Activated CD8-positive, alpha-beta memory T cell treated with anti-CD3 and anti-CD28 coated beads, Interleukin-2, amount 50 U/mL, for 1 hour (primary cell): ENCODE measurements around the gene ADAMTS17.
"Not testable (repeated sequence)": the region's sequence is repeated elsewhere in the genome, so short reads cannot be mapped to it uniquely, and the experiment has no call there.

Source experiments
- DNase-seq: peaks from one replicate; pipeline ENCODE4 v3.0.0-alpha.2; 2020; ENCODE audit errors: extremely low read depth

The ADAMTS17 gene

GRCh38 chr15:99993681-99994131 lies 348.1 kb downstream of the ADAMTS17 start:
- no peak for DNase-seq

GRCh38 chr15:99993262-99993661 lies 348.5 kb downstream of the ADAMTS17 start:
- no peak for DNase-seq

DNA sequence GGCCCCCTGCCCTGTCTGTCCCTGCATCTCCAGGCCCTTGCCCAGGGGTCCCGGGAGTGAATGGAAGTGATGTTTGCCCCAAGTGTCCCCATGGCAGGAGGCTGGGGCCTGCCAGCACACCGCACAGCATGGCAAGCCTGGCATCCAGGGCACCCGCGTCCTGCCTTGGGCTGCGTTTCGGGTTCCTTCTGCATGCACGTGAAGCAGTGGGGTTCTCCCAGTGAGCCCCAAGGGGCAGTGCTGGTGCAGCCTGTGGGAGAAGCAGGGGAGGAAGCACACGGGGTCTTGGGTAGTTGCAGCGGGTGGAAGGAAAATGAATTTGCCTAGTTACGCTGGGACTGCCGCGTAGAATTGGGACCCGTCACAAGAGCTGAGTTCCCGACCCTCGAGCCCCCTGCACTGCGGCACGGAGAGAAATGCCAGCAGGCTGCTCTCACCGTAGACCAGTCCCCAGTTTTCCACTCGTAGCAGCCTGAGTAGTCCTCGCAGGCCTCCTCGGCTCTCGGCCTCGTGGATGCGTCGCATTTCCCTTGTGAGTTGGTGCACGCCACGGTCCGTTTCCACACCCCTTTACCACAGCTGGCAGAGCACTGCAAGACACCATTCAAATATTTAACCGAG lies 349.1 kb downstream of the ADAMTS17 start:
- no peak for DNase-seq

DNA sequence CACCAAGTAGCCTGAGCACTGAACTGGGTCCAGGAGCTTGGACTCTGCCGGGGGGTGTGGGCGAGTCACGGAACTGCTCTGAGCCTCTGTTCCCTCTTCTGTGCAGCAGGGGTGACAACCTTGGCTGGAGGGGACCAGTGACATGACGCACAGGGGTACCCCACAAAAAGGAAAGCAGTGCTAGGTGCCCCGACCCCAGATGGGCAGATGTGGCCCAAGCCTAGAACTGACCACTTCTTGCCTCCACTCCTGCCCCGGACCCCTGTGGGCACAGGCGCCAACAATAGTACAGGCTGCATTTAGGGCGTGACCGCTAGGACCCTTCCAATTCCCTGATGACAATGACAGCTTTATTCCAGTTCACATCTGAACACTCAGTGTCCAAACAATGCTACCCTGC lies 352.7 kb downstream of the ADAMTS17 start:
- no peak for DNase-seq

DNA sequence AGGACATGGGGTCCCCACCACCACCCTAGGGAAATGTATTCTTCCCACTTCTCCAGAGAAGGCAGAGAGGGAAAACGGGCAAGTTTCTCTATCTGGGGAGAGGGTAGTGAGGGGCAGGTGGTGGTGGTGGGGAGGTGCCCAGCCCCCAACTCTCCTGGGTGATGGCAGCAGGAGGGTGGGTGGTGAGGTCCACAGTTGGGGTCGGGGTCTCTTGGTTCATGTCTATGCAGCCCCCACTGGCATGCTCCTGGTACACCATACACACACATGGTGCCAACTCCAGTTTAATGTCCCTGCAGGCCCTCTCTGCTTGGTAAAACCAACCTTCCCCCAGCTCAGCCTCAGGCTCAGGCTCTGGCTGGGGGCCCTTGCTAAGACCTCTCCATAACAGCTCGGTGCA lies 354.1 kb downstream of the ADAMTS17 start:
- no peak for DNase-seq

DNA sequence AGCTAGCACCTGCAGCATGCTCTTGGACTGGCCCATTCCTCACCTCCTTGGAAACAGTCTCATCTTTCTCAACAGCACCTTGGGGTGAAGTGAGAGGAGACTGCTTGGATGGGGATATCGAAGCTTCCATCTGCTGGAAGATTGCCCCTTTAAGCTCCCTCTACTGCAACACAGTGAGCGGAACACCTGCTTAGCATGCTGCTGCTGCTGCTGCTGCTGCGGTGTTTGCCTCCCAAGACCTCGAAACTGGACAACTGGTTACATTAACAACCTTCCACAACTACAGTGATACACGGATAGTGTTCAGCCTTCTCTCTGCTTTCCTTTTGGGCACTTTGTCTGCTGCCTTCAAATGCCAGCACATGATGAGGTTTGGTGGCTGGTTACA lies 354.7 kb downstream of the ADAMTS17 start:
- no peak for DNase-seq

- no peak for DNase-seq
These were observed 355.3 kb downstream of the ADAMTS17 start for GRCh38 chr15:99986297-99987118.

DNA sequence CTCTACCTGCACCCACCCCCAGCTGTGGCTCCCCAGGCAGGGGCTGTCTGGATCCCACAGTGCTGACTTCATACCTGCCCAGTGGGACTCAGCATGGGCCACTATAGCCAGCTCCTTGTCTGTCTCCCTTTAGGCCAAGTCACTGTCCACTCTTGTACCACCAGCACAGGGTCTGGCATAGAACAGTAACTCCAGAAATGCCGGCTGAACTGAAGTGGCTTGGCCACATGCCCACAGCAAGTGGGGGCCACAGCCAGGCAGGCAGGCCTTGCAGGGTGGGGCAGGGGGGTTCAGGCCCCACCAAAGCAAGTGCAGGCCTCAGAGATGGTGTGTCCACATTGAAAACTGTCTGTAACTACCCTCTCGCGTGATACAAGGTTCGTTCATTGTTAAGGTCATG lies 355.9 kb downstream of the ADAMTS17 start:
- no peak for DNase-seq

GRCh38 chr15:99984491-99985243 lies 357.1 kb downstream of the ADAMTS17 start:
- no peak for DNase-seq

DNA sequence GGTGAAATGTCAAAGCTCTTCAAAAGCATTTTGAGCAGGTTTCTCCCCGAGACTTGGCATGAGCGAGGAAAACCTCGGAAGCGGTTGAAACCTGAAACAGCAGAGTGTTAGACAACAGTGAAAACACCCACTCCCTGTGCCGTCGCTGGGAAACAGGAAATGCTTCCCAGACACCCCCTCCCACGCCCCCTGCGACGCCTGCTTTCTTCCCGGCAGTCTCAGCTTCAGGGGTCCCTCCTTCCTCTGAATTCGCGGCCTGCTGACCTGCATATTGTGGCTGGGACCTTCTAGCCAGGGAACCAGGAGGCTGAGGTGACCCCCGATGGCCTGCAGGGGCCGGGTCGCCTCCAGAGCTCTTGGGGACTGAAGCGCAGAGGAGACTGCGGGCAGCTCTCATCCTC lies 357.9 kb downstream of the ADAMTS17 start:
- DNase-seq = no peak

DNA sequence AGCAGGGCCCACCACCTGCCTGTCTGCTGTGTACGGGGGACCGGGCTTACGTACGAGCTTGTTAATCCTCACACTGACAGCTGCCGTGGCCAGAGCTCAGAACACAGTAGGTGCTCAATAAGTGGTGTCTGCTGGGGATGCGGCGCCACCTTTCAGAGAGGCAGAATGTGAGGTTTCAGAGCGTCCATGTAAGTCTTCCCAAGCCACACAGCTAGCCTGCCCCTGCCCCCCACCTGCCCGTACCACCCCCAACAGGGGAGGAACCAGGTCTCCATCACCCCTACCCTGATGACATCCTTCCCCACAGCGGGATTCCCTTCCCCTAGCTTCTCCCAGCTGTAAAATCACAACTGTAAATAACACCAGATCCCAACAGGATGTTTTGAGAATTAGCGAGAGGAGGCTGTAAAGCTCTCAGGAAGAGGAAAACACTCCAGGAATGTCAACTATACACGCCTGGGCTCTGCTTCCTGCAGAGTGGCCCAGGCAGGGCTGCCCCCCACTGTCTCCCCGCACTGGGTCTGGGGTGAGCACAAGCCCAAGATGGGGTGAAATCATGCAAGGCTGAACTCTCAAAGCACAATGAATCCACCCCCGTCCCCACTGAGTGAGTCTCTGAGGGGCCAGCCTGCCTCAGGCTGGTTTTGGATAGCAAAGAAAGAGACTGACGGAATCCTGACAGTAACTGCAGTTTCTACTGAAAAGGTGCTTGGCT lies 358.4 kb downstream of the ADAMTS17 start:
- no peak for DNase-seq

DNA sequence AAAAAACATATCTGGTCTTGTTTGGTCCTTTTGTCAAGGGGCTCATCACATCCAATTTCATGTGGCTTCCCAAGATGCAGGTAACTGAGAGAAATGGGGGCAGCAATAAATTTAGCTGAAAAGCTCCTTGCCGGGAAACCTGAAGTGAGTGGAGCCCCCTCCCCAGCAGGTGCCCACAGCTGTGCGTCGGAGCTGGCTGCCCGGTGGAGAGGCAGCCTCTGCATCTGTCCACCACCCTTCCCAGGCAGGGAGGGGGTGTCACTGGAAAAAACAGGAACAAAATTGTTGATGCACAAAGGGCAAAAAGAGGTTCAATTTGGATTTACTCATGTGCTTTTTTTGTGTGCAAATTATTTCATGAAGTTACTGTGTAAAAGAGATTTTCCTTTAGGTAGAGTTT lies 359.1 kb downstream of the ADAMTS17 start:
- DNase-seq = no peak

DNA sequence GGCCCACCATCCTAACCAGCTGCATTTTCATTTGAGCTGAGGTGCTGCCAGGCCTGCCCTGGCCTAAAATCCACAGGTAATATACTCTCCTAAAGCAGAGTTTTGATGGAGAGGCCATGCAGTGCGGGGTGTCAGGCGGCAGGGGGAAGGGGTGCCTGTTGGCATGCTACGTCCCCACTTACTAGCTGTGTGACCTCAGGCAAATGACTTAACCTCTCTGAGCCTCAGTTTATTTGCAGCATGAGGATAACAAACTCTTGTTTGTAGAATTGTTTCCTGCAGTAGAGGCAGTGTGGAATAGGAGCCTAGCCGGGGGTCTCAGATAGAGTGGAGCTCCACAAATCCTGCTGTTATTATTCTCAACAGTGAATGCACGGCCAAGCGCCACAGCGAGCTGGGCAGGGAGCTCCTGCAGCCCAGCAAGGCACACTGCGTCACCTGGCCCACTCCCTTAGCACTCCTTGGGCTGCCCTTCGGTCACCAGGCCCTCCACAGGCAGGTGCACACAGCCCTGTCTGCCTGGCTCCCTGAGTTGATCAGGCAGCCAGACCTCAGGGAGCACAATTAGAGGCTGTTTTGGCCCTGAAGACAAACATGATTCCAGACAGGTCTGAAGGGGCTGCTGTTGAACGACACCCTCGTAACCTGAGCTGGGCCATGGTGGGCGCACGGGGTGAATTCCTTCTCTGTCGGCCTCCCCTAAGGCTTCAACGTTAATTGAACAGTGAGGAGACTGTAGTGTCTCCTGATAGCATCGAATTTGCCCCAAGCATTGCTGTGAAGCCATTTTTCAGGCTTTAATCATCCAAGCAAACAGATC lies 359.7 kb downstream of the ADAMTS17 start:
- DNase-seq = no peak

DNA sequence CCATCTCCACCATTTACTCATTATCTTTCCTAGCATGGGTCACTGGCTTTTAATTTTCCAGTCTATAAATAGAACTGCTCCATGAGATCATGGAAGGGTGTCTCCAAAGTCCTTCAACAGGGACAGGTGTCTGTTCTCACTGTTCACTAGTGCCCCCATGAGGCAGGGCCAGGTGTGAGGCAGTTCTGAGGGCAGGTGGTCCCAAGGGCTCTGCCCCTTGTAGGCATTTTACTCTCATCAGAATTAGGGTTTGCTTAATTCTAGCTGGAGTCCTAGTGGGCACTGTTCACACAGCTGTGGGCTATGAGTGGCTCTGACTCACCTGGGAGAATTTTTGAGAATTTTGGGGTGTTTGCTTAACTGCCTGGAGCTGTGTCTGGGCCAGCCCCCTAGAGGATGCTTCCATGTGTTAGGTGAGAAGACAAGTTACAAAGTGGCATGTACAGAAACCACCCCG lies 360.6 kb downstream of the ADAMTS17 start:
- no peak for DNase-seq

- no peak for DNase-seq
These were observed 361.0 kb downstream of the ADAMTS17 start for GRCh38 chr15:99980752-99981151.

DNA sequence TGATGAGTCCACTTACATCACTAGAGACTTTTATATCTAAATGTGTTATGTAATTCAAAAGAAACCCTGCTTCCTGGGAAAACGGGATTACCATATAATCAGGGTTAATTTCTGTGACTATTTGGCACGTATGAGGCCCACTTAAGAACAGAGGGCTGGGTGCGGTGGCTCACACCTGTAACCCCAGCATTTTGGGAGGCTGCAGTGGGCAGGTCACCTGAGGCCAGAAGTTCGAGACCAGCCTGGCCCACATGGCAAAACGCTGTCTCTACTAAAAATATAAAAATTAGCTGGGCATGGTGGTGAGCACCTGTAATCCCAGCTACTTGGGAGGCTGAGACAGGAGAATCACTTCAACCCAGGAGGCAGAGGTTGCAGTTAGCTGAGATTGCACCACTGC lies 361.9 kb downstream of the ADAMTS17 start:
- DNase-seq = not testable (repeated sequence)

- DNase-seq = no peak
These were observed 362.4 kb downstream of the ADAMTS17 start for GRCh38 chr15:99979371-99979770.

DNA sequence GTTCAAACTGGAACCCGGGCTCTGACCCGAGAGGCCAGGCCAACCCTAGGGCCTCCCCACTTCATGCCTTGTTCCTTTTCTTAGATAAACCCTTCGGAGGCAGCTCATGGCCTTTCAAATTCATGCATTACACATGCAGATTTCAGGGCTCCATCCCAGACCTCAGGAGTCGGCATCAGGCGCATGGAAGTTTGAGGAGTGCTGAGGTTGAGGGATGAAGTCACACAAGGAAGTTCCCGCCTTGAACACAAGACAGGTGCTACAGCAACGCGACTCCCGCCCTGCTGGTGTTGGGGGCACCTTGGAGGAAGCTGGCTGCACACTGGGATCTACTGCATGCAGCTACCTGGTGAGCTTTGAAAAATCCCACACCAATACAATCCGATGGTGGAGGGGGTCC lies 363.3 kb downstream of the ADAMTS17 start:
- no peak for DNase-seq

- no peak for DNase-seq
These were observed 363.8 kb downstream of the ADAMTS17 start for GRCh38 chr15:99977929-99978328.

DNA sequence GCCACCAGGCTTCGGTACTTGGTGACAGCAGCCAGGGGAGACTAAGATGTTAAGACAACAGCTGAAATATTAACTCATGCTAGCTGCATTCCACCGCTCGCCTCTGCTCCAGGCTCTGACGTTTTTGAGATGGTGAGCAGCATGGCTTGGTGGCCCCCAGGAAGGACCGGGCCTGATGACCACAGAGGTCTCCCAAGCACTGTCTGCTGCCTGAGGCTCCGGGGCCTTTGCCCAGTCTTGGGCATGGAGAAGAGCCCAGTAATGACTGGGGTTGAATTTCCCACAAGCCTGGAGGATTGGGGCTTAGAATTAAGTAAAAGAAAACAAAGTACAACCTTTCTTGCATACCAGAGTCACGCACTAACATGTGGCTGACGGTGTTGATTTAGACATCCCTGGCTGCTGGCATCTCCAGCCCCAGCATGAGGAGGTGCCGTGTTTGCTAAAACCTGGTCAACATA lies 364.9 kb downstream of the ADAMTS17 start:
- no peak for DNase-seq

- DNase-seq = no peak
These were observed 365.8 kb downstream of the ADAMTS17 start for GRCh38 chr15:99976000-99976399.
